Measurements from ENCODE around the gene NAA10. TPM values are rescaled to one million over a fixed set of nuclear protein-coding genes. Genes with fewer than 3 reads are reported as not detected.
A peak's percentile ranks its signal among the peaks of the same experiment; 100 is the strongest.

The NAA10 gene
- total RNA-seq, 1 experiment from 2014 or later: 210 TPM

GRCh38 chrX:153909024-153909979 lies 25.5 kb downstream of the NAA10 start:
- peak; percentile 61 for DNase-seq (ENCODE audit: low spot score)

DNA sequence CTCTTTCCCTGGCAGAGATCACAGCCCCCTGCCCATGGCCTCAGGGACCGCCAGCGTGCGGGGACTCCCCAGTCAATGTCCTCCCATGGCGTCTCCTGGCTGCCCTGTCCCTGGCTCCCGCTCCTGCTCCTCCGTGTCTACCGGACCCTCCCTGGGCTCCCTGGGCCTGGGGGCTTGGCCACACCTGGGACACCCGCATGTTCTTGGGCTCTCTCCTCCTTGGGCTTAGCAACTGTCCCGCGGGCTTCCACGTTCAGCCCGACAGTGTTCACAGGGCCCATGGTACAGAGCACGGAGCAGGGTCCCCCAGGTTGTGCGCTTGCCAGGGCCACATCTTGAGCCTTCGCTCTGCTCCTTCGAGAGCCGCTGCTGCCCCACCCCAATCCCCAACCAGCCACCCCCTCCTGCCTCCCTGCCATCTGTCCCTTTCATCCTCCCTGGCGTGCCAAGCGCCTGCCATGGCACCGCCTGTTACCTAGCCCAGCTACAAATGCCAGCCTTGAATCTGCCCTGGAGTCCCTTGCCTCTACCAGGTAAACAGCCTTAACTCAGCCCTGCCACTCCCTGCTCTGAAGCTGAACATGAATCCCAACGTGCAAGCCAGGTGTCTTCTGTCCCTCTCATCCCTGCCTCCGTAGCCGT lies 26.5 kb downstream of the NAA10 start:
- no peak for DNase-seq (ENCODE audit: low spot score)

GRCh38 chrX:153907456-153907855 lies 27.4 kb downstream of the NAA10 start:
- no peak for DNase-seq (ENCODE audit: low spot score)

- no peak for DNase-seq (ENCODE audit: low spot score)
Observed at GRCh38 chrX:153906126-153906917, 28.5 kb downstream of the NAA10 start.

DNA sequence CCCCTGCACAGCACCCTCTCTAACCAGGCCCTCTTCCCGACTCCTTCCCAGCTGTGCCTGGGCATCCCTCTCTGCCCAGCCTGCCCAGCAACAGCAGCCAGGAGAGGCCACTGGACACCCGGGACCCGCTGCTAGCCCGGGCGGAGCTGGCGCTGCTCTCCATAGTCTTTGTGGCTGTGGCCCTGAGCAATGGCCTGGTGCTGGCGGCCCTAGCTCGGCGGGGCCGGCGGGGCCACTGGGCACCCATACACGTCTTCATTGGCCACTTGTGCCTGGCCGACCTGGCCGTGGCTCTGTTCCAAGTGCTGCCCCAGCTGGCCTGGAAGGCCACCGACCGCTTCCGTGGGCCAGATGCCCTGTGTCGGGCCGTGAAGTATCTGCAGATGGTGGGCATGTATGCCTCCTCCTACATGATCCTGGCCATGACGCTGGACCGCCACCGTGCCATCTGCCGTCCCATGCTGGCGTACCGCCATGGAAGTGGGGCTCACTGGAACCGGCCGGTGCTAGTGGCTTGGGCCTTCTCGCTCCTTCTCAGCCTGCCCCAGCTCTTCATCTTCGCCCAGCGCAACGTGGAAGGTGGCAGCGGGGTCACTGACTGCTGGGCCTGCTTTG lies 29.2 kb downstream of the NAA10 start:
- no peak for DNase-seq (ENCODE audit: low spot score)

DNA sequence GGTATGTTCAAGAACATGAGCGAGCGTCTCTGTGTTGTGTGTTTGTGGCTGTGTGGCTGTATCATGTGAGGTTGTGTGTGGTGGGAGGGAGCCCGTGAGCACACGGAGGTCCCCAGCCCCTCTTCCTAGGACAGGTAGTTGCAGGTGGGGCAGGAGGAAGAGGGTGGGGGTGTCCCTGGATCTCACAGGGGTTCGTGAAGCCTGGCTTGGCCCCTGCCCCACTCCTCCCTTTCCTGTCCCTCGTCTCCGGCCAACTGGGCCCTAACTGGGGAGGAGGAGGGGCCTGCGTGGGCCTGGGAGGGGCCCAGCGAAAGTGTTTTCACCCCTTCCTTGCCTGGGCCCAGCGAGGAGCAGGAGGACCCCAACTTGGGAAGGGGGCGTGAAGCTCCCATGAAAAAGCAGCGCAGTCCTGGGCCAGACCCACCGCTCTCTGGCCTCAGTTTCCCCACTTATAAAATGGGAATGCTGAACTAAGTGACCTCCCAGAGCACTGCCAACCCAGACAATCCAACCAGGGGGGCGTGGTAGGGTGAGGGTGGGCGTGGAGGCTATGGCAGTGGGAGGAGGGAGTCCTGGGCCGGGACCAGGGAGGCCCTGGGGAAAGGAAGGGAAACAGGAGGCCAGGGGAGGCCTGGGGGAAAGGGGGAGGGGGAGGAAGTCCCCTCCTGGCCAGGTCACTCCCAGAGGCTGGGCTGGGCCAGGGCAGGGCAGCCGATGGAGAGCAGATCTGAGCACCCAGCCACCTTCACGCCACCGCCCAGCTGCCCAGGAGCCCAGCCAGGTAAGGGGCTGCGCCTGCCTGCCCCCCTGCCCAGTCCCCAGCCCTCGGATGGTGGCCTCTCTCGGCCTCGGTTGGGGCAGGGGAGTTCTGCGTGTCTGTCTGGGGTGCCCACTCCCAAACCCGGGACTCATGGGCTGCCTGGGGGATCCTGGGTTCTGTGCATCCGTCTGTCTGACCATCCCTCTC lies 30.6 kb downstream of the NAA10 start, which contains the start of gene AVPR2:
AVPR2 (plus strand) TSS at position 683 of the 967 bp plus-strand sequence. CDS start 473 bp downstream, outside the sequence.
- no peak for DNase-seq (ENCODE audit: low spot score)

GRCh38 chrX:153903238-153903980 lies 31.4 kb downstream of the NAA10 start:
- no peak for DNase-seq (ENCODE audit: low spot score)

DNA sequence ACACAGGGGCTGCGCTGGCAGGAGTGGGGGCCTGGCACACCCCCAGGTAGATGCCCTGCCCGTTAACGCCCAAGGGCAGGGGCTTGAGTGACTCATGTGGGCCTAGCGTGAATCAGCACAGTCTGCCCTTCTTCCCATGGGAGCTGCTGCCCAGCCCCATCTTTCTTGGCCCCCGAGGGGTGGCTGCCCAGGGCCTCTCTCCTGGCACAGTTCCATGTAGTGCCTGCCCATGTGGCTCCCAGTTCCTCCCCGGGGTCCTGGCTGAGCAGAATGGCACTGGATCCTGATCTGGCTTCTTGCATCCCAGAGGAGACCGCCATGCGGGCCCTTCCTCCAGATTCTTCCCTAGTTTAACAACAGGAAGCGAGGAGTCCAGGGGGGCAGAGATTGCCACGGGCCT lies 32.5 kb downstream of the NAA10 start:
- peak; percentile 79 for DNase-seq (ENCODE audit: low spot score)

DNA sequence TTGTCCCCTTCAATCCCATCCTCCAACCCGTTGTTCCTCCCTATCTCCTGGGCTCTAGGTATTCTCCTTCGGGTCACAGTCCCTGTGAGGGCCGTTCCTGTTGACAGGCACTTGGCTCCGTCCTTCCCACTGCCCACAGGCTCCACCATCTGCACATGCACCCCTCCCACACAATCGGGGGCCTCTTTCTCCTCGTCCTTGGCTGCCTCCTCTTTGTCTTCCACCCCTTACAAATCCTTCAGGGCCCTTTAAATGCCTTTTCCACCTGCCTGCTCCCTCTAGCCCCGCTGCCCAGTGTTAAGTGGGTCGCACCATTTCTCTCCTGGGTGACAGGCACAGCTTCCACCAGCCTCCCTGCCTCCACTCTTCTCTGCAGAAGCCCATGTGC lies 33.1 kb downstream of the NAA10 start:
- DNase-seq (ENCODE audit: low spot score): peak; percentile 37

GRCh38 chrX:153900831-153901752 lies 33.7 kb downstream of the NAA10 start:
- peak; percentile 94 for DNase-seq (ENCODE audit: low spot score)

- no peak for DNase-seq (ENCODE audit: low spot score)
Observed at GRCh38 chrX:153897899-153898298, 36.9 kb downstream of the NAA10 start.

DNA sequence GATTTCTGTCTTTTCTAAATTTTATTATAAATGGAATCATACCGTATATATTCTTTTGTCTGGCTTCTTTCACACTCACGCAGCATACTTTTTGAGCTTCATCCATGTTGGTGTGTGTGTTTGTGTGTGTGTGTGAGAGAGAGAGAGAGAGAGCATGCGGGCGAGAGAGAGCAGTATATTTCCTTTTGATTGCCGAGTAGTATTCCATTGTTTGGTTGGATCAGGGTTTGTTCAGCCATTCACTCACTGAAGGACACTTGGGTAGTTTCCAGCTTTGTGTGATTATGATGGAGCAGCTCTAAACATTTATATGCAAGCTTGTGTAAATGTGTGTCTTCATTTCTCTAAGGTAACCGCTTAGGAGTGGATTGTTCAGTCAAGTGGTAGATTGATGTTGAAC lies 45.7 kb downstream of the NAA10 start:
- DNase-seq (ENCODE audit: low spot score): no peak

DNA sequence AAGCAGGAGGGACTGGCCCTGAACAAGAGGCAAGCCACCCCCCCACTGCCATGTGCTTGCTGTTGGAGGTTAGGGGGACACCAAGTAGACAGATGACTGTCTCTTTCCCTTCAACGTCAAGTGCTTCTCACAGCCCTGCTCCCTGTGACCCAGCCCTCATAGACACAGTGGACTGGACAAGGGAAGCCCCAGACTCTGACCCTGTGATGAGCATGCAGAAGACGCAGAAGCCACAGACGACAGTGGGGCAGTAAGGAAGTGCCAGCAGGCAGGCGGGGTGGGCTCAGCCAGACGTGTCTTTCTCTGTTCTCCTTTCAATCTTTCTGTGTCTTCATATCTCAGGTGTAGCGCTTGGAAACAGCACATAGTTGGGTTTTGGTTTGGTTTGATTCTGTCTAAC lies 46.5 kb downstream of the NAA10 start:
- DNase-seq (ENCODE audit: low spot score): no peak

DNA sequence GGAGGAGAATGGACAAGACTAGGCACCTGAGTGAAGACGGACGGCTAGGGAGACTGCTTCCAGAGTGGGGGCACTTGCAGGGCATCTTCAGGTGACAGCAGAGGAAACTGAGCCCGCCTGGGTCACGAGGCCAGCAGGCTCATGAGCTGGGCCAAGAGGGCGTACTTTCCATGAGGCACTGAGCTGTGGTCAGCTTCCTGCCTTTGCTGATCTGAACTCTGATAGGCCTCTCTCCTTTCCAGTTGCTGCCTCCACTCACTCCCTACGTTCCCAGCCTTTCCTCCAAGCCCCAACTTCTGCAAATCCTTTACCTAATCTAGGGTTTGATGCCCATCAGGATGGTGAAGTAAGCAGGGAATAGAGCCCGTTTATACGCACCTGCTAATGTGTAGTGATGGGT lies 47.5 kb downstream of the NAA10 start:
- no peak for DNase-seq (ENCODE audit: low spot score)

- DNase-seq (ENCODE audit: low spot score): peak; percentile 70
Observed at GRCh38 chrX:153886915-153887314, 47.9 kb downstream of the NAA10 start.

- DNase-seq (ENCODE audit: low spot score): no peak
Observed at GRCh38 chrX:153885968-153886903, 48.6 kb downstream of the NAA10 start, which contains the start of gene L1CAM. TSS of gene L1CAM (minus strand) at chrX:153886173. CDS start at chrX:153875836, 10,337 bp downstream.

- DNase-seq (ENCODE audit: low spot score): no peak
Observed at GRCh38 chrX:153885208-153885787, 49.5 kb downstream of the NAA10 start.
